Panc1 (cell line): Measurements from ENCODE around the gene FAF1. TPM values are rescaled to one million over a fixed set of nuclear protein-coding genes. Genes with fewer than 3 reads are reported as not detected.

ENCODE experiments used
- ATAC-seq: fragments of 200-7000 bp; cut with Tn5 transposase; 2 replicates; pipeline ENCODE4 v1.9.1; 2020; ENCODE audit warnings: mild to moderate bottlenecking, moderate library complexity
- BruUV-seq: library from RNA; stranded (reverse); fragments of 400-500 nt; replicated peaks from 2 replicates; lab custom pipeline; 2021; lab: Mats Ljungman, UMichigan
- CTCF ChIA-PET: fragments of 300-600 bp; sonication (Branson Sonifier 250); formaldehyde crosslinking; loops from one replicate; lab custom pipeline; 2022; ENCODE audit warnings: antibody characterized with exemption; lab: Charles Lee
- POLR2A ChIA-PET: fragments of 300-600 bp; sonication (Branson Sonifier 250); formaldehyde crosslinking; loops from one replicate; lab custom pipeline; 2022; ENCODE audit warnings: antibody characterized with exemption; lab: Charles Lee
- DNase-seq: peaks from one replicate; pipeline ENCODE4 v3.0.0-alpha.2; 2010; ENCODE audit warnings: low read depth, low spot score
- H3K27ac ChIP-seq: 2 replicates; pipeline ENCODE4 v1.5.1; 2011; ENCODE audit warnings: mild to moderate bottlenecking, low read length, inconsistent platforms
- H3K27me3 ChIP-seq: fragments of 200-500 bp; sonication (Bioruptor generic); 2 replicates; pipeline ENCODE4 v1.6.0; 2014; ENCODE audit warnings: low read length, inconsistent platforms; ENCODE audit not compliant: control insufficient read depth, insufficient read depth
- H3K36me3 ChIP-seq: fragments of 200-500 bp; sonication (Bioruptor generic); 2 replicates; pipeline ENCODE4 v1.5.1; 2014; ENCODE audit warnings: inconsistent platforms, mild to moderate bottlenecking, low read length, moderate library complexity; ENCODE audit not compliant: control insufficient read depth, insufficient read depth
- H3K4me1 ChIP-seq: 2 replicates; pipeline ENCODE4 v1.5.1; 2011; ENCODE audit warnings: inconsistent platforms, mild to moderate bottlenecking, low read length, moderate library complexity; ENCODE audit not compliant: control insufficient read depth, insufficient read depth
- H3K4me3 ChIP-seq, 2 experiments: 2 replicates each; pipeline ENCODE4 v1.5.1; 2011 to 2012; ENCODE audit warnings: low read depth in 2 of 2, low read length in 2 of 2, mild to moderate bottlenecking in 2 of 2, inconsistent platforms in 1 of 2, moderate library complexity in 1 of 2
- H3K9me3 ChIP-seq: fragments of 200-500 bp; sonication (Bioruptor generic); 2 replicates; pipeline ENCODE4 v1.5.1; 2014; ENCODE audit warnings: low read depth, mild to moderate bottlenecking, inconsistent platforms, low read length, moderate library complexity; ENCODE audit not compliant: control insufficient read depth, insufficient read depth
- POLR2AphosphoS5 ChIP-seq: IDR thresholded peaks from 2 replicates; pipeline ENCODE4 v1.6.1; 2012; ENCODE audit warnings: mild to moderate bottlenecking, low read depth, low read length, moderate library complexity
- REST ChIP-seq, 2 experiments: IDR thresholded peaks; 2 replicates each; pipeline ENCODE4 v1.6.1; 2011 to 2012; ENCODE audit warnings: low read depth in 2 of 2, control low read depth in 1 of 2, low read length in 1 of 2, mild to moderate bottlenecking in 1 of 2, moderate library complexity in 1 of 2; ENCODE audit not compliant: insufficient read depth in 1 of 2
- SIN3A ChIP-seq: IDR thresholded peaks from 2 replicates; pipeline ENCODE4 v1.6.1; 2012; ENCODE audit warnings: low read depth, mild to moderate bottlenecking, low read length, moderate library complexity, borderline replicate concordance; ENCODE audit not compliant: insufficient read depth
- TCF7L2 ChIP-seq: IDR thresholded peaks from 2 replicates; pipeline ENCODE4 v1.6.1; 2011; ENCODE audit warnings: mild to moderate bottlenecking, low read depth, low read length, inconsistent platforms
- in situ Hi-C: cut with HindIII; loops from 2 replicates; pipeline ENCODE4 v1.10.0; 2016; ENCODE audit warnings: low sequenced_read_pairs, low pct_unique_long_range_greater_than_20kb
- intact Hi-C: fragments of 100-400 bp; cut with micrococcal nuclease; formaldehyde crosslinking; loops from one replicate; pipeline ENCODE4 v1.10.0; 2022; ENCODE audit not compliant: unreplicated experiment
- total RNA-seq: library from RNA; stranded (reverse); gene quantifications from one replicate; pipeline ENCODE4 v1.2.1, GENCODE V29; 2021; ENCODE audit not compliant: unreplicated experiment
- TF ChIP-seq, protein P1 (sequence below): fragments of 450-650 bp; IDR thresholded peaks from 2 replicates; pipeline ENCODE4 v1.5.1; 2017; ENCODE audit warnings: mild to moderate bottlenecking

The FAF1 gene
- total RNA-seq, 1 experiment from 2014 or later: 101 TPM

DNA sequence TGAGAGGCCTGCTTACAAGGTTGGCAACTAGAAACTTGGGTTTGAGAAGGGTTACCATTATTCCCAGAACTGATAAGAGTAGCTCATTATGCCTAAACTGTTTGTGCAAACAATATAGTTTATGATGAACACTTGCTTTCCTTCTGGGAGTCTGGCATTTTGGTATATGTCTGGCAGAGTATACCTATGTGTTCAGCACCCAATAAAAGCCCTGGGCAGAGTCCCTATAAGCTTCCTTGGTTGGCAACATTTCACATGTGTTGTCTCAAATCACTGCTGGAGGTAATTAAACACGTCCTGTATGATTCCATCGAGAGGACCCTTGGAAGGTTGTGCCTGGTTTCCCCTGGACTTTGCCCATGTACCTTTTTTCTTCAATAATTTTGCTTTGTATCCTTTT, 497.1 kb downstream of the FAF1 start:
- ChIA-PET CTCF (no interaction called here), POLR2A (no interaction called here)
- no peak for ATAC-seq
- in situ Hi-C loops (no loop called here), intact Hi-C loops (no loop called here)
- no peaks in the 10 kb centered on the region for H3K27me3 ChIP-seq
- no peak overlapping the region for H3K27ac ChIP-seq
- H3K36me3 ChIP-seq: no peaks in the 10 kb centered on the region
- H3K4me1 ChIP-seq: no peaks in the 10 kb centered on the region
- TF ChIP-seq REST (IDR thresholded peaks at IDR 0.05; ENCODE audit: insufficient read depth in 1 of 2, low read depth in 2 of 2, low read length in 1 of 2) (no peak), POLR2AphosphoS5 (no peak), TCF7L2 (no peak), SIN3A (no peak)
- TF ChIP-seq, protein P1, sequence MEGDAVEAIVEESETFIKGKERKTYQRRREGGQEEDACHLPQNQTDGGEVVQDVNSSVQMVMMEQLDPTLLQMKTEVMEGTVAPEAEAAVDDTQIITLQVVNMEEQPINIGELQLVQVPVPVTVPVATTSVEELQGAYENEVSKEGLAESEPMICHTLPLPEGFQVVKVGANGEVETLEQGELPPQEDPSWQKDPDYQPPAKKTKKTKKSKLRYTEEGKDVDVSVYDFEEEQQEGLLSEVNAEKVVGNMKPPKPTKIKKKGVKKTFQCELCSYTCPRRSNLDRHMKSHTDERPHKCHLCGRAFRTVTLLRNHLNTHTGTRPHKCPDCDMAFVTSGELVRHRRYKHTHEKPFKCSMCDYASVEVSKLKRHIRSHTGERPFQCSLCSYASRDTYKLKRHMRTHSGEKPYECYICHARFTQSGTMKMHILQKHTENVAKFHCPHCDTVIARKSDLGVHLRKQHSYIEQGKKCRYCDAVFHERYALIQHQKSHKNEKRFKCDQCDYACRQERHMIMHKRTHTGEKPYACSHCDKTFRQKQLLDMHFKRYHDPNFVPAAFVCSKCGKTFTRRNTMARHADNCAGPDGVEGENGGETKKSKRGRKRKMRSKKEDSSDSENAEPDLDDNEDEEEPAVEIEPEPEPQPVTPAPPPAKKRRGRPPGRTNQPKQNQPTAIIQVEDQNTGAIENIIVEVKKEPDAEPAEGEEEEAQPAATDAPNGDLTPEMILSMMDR: no peak
- no peaks in the 10 kb centered on the region for H3K9me3 ChIP-seq
- no peak overlapping the region for H3K4me3 ChIP-seq
- DNase-seq: no peak
- BruUV-seq: no TSS peak

DNA sequence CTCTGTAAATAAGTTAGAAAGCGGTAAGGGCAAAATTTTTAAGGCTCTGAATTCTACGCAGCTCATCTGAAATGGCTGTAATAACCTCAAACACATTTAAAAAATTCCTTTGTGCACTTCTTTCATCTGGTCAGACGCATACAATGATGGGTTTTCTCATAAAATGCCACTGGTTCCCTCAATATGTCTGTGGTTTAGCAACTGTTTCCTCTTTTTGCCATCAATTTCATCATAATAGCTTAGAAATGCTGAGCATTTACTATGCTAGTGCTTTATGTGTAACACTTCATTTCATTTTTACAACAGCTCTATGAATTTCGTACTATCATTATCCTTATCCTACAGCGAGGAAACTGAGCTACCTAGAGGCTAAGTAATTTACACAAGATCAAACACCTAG, 501.6 kb downstream of the FAF1 start:
- H3K9me3 ChIP-seq: no peaks in the 10 kb centered on the region
- no peaks in the 10 kb centered on the region for H3K4me1 ChIP-seq
- intact Hi-C loops (no loop called here), in situ Hi-C loops (no loop called here)
- H3K27ac ChIP-seq: no peak overlapping the region
- no peak for DNase-seq
- H3K4me3 ChIP-seq: no peak overlapping the region
- ATAC-seq: no peak
- ChIA-PET POLR2A (no interaction called here), CTCF (no interaction called here)
- no peaks in the 10 kb centered on the region for H3K36me3 ChIP-seq
- no TSS peak for BruUV-seq
- TF ChIP-seq SIN3A: no peak
- H3K27me3 ChIP-seq: no peaks in the 10 kb centered on the region

- ChIA-PET POLR2A (no interaction called here), CTCF (no interaction called here)
- Histone ChIP-seq H3K36me3 (no peaks in the 10 kb centered on the region), H3K27ac (no peak overlapping the region), H3K9me3 (no peaks in the 10 kb centered on the region), H3K27me3 (no peaks in the 10 kb centered on the region), H3K4me3 (no peak overlapping the region), H3K4me1 (no peaks in the 10 kb centered on the region)
- no peak for TF ChIP-seq SIN3A
- no peak for TF ChIP-seq REST (IDR thresholded peaks at IDR 0.05; ENCODE audit: insufficient read depth in 1 of 2, low read depth in 2 of 2, low read length in 1 of 2)
- TF ChIP-seq TCF7L2: no peak
- no peak for TF ChIP-seq POLR2AphosphoS5
- TF ChIP-seq, protein P1: no peak
- ATAC-seq: no peak
- in situ Hi-C loops: no loop called here
- no TSS peak for BruUV-seq
- intact Hi-C loops: no loop called here
- no peak for DNase-seq
These were observed 505.2 kb downstream of the FAF1 start for GRCh38 chr1:50454911-50455310.
